Measurements from ENCODE around the gene EEIG1. TPM values are rescaled to one million over a fixed set of nuclear protein-coding genes. Genes with fewer than 3 reads are reported as not detected.
A peak's percentile ranks its signal among the peaks of the same experiment; 100 is the strongest.

The EEIG1 gene
- total RNA-seq, 1 donor from 2014 or later, result 26.4 TPM

GRCh38 chr9:127945338-127945737 lies 35.5 kb downstream of the EEIG1 start:
- H3K36me3 Mint-ChIP-seq (ENCODE audit: low read depth, unreplicated experiment), result peaks cover 6% of the 10 kb centered on the region
- H3K27ac ChIP-seq (ENCODE audit: low read depth, low read length), result no peak overlapping the region
- H3K9ac ChIP-seq (ENCODE audit: low read length), result no peak overlapping the region
- H3K27ac Mint-ChIP-seq (ENCODE audit: unreplicated experiment), result no peak overlapping the region
- no peaks in the 10 kb centered on the region for H3K4me1 ChIP-seq (ENCODE audit: insufficient read depth, low read length)
- H3K36me3 ChIP-seq (ENCODE audit: insufficient read depth, low read length), result no peaks in the 10 kb centered on the region
- H3K4me3 Mint-ChIP-seq (ENCODE audit: unreplicated experiment), result no peak overlapping the region
- FAIRE-seq, result no peak
- H2AFZ ChIP-seq (ENCODE audit: low read depth, low read length), result no peak overlapping the region
- peaks cover 21% of the 10 kb centered on the region for H4K20me1 ChIP-seq (ENCODE audit: insufficient read depth, low read length)
- no peaks in the 10 kb centered on the region for H3K9me3 ChIP-seq (ENCODE audit: insufficient read depth, low read depth, low read length)
- H3K4me1 Mint-ChIP-seq (ENCODE audit: low read depth, unreplicated experiment), result peaks cover 2% of the 10 kb centered on the region
- H3K27me3 ChIP-seq (ENCODE audit: insufficient read depth, low read length), result no peaks in the 10 kb centered on the region
- no peak overlapping the region for H3K4me3 ChIP-seq (ENCODE audit: insufficient read depth, low read depth, low read length)
- TF ChIP-seq EZH2 (IDR thresholded peaks at IDR 0.05; ENCODE audit: insufficient read depth, low read length) (no peak), CTCF (IDR thresholded peaks at IDR 0.05; ENCODE audit: insufficient read depth, low read depth, low read length) (no peak)
- no peaks in the 10 kb centered on the region for H3K9me3 Mint-ChIP-seq (ENCODE audit: unreplicated experiment)
- DNase-seq (ENCODE audit: low read depth), result no peak
- H3K79me2 ChIP-seq (ENCODE audit: insufficient read depth, low read length), result no peaks in the 10 kb centered on the region
- no peak overlapping the region for H3K4me2 ChIP-seq (ENCODE audit: low read length)
- H3K27me3 Mint-ChIP-seq (ENCODE audit: low read depth, unreplicated experiment), result no peaks in the 10 kb centered on the region

- peaks cover 17% of the 10 kb centered on the region for H4K20me1 ChIP-seq (ENCODE audit: insufficient read depth, low read length)
- no peaks in the 10 kb centered on the region for H3K27me3 ChIP-seq (ENCODE audit: insufficient read depth, low read length)
- no peaks in the 10 kb centered on the region for H3K79me2 ChIP-seq (ENCODE audit: insufficient read depth, low read length)
- no peaks in the 10 kb centered on the region for H3K4me1 ChIP-seq (ENCODE audit: insufficient read depth, low read length)
- Mint-ChIP-seq H3K27me3 (ENCODE audit: low read depth, unreplicated experiment) (no peaks in the 10 kb centered on the region), H3K9me3 (ENCODE audit: unreplicated experiment) (no peaks in the 10 kb centered on the region), H3K4me1 (ENCODE audit: low read depth, unreplicated experiment) (no peaks in the 10 kb centered on the region), H3K27ac (ENCODE audit: unreplicated experiment) (no peak overlapping the region), H3K4me3 (ENCODE audit: unreplicated experiment) (no peak overlapping the region), H3K36me3 (ENCODE audit: low read depth, unreplicated experiment) (peaks cover 7% of the 10 kb centered on the region)
- FAIRE-seq, result no peak
- no peak overlapping the region for H3K9ac ChIP-seq (ENCODE audit: low read length)
- no peaks in the 10 kb centered on the region for H3K36me3 ChIP-seq (ENCODE audit: insufficient read depth, low read length)
- no peak overlapping the region for H3K27ac ChIP-seq (ENCODE audit: low read depth, low read length)
- no peaks in the 10 kb centered on the region for H3K9me3 ChIP-seq (ENCODE audit: insufficient read depth, low read depth, low read length)
- H2AFZ ChIP-seq (ENCODE audit: low read depth, low read length), result no peak overlapping the region
- H3K4me2 ChIP-seq (ENCODE audit: low read length), result no peak overlapping the region
- H3K4me3 ChIP-seq (ENCODE audit: insufficient read depth, low read depth, low read length), result no peak overlapping the region
- no peak for DNase-seq (ENCODE audit: low read depth)
- TF ChIP-seq EZH2 (IDR thresholded peaks at IDR 0.05; ENCODE audit: insufficient read depth, low read length), result no peak
- TF ChIP-seq CTCF (IDR thresholded peaks at IDR 0.05; ENCODE audit: insufficient read depth, low read depth, low read length), result no peak
Observed at GRCh38 chr9:127944586-127945218, 36.1 kb downstream of the EEIG1 start.

GRCh38 chr9:127943731-127944144 lies 37.1 kb downstream of the EEIG1 start:
- no peak for TF ChIP-seq EZH2 (IDR thresholded peaks at IDR 0.05; ENCODE audit: insufficient read depth, low read length)
- peak; percentile 63 for TF ChIP-seq CTCF (IDR thresholded peaks at IDR 0.05; ENCODE audit: insufficient read depth, low read depth, low read length)

More at GRCh38 chr9:127943731-127944144, 37.1 kb downstream of the EEIG1 start:
- Histone ChIP-seq H3K79me2 (ENCODE audit: insufficient read depth, low read length) (no peaks in the 10 kb centered on the region), H3K4me2 (ENCODE audit: low read length) (no peak overlapping the region), H3K9ac (ENCODE audit: low read length) (no peak overlapping the region), H3K27me3 (ENCODE audit: insufficient read depth, low read length) (no peaks in the 10 kb centered on the region), H2AFZ (ENCODE audit: low read depth, low read length) (no peak overlapping the region), H3K9me3 (ENCODE audit: insufficient read depth, low read depth, low read length) (no peaks in the 10 kb centered on the region), H3K27ac (ENCODE audit: low read depth, low read length) (no peak overlapping the region), H3K4me1 (ENCODE audit: insufficient read depth, low read length) (no peaks in the 10 kb centered on the region), H3K4me3 (ENCODE audit: insufficient read depth, low read depth, low read length) (no peak overlapping the region), H4K20me1 (ENCODE audit: insufficient read depth, low read length) (peaks cover 14% of the 10 kb centered on the region), H3K36me3 (ENCODE audit: insufficient read depth, low read length) (no peaks in the 10 kb centered on the region)
- FAIRE-seq (no peak), DNase-seq (ENCODE audit: low read depth) (no peak)
- H3K4me1 Mint-ChIP-seq (ENCODE audit: low read depth, unreplicated experiment), result no peaks in the 10 kb centered on the region
- no peak overlapping the region for H3K27ac Mint-ChIP-seq (ENCODE audit: unreplicated experiment)
- no peak overlapping the region for H3K4me3 Mint-ChIP-seq (ENCODE audit: unreplicated experiment)
- no peaks in the 10 kb centered on the region for H3K27me3 Mint-ChIP-seq (ENCODE audit: low read depth, unreplicated experiment)
- H3K36me3 Mint-ChIP-seq (ENCODE audit: low read depth, unreplicated experiment), result peaks cover 7% of the 10 kb centered on the region
- no peaks in the 10 kb centered on the region for H3K9me3 Mint-ChIP-seq (ENCODE audit: unreplicated experiment)

All from astrocyte (in vitro differentiated cells and primary cell).